Peyer's patch (tissue), 4 donors: ENCODE results near the gene DLGAP1. TPM values are rescaled to one million over a fixed set of nuclear protein-coding genes. Genes with fewer than 3 reads are reported as not detected.

Experiments
- DNase-seq, 3 donors: peaks; one replicate each; pipeline ENCODE4 v3.0.0-alpha.2; 2017 to 2019
- H3K27ac ChIP-seq, 4 donors: fragments of 200-600 bp; sonication (generic); one replicate each; pipeline ENCODE4 v1.5.1; 2016 to 2019
- H3K27me3 ChIP-seq, 2 donors: fragments of 200-600 bp; sonication (generic); one replicate each; pipeline ENCODE4 v1.5.1; 2019
- H3K36me3 ChIP-seq, 3 donors: fragments of 200-600 bp; sonication (generic); one replicate each; pipeline ENCODE4 v1.5.1; 2016 to 2019
- H3K4me1 ChIP-seq, 4 donors: fragments of 200-600 bp; sonication (generic); one replicate each; pipeline ENCODE4 v1.5.1; 2016 to 2019
- H3K4me3 ChIP-seq, 4 donors: fragments of 200-600 bp; sonication (generic); 1 replicate in 3 of 4; 2 replicates in 1 of 4; pipeline ENCODE4 v1.5.1; 2016 to 2019; ENCODE audit warnings: mild to moderate bottlenecking in 1 of 4
- H3K9me3 ChIP-seq, 4 donors: fragments of 200-600 bp; sonication (generic); one replicate each; pipeline ENCODE4 v1.5.1; 2016 to 2019; ENCODE audit warnings: mild to moderate bottlenecking in 1 of 4
- POLR2A ChIP-seq, 2 donors: fragments of 450-650 bp; IDR thresholded peaks; one replicate each; pipeline ENCODE4 v1.5.1; 2017; ENCODE audit warnings: antibody characterized with exemption in 2 of 2, mild to moderate bottlenecking in 2 of 2, moderate library complexity in 2 of 2
- total RNA-seq, 4 donors: library from RNA; depleted of rRNA; stranded (reverse); fragments of >200 nt; gene quantifications; one replicate each; pipeline ENCODE4 v1.1.0, GENCODE V29; 2016
- TF ChIP-seq, protein P1 (sequence below), 6 experiments: fragments of 450-650 bp in 4 of 6; fragments of 200-600 bp in 2 of 6; sonication (generic) in 1 of 6; IDR thresholded peaks; one replicate each; pipeline ENCODE4 v1.5.1; 2017 to 2019; ENCODE audit warnings: antibody characterized with exemption in 6 of 6, mild to moderate bottlenecking in 3 of 6, moderate library complexity in 1 of 6

DLGAP1 gene
- total RNA-seq, 4 donors from 2014 or later, result 0.53 to 4.1 (median 2.1) TPM

DNA sequence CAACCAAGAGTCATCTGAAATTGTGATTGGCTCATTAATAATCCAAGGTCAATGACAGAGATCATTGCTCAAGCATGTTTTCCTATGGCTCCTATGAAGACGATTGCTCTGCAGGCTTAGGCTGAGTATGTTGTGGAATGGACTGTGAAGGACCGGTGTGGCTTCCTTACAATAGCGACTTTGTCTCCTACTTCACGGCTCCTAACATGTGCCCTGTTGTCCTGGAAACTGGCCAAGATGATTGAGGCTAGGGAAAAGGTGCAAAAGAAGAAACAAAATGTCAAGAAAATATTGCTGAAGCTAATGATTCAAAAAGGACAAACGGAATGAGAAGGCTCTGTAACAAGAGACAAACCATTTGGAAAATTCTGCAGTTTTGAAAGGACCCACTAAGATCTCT is 24.3 kb downstream of the DLGAP1 start:
- H3K27ac ChIP-seq, result no peak overlapping the region
- DNase-seq, result no peak
- no peaks in the 10 kb centered on the region for H3K9me3 ChIP-seq
- TF ChIP-seq, protein P1, sequence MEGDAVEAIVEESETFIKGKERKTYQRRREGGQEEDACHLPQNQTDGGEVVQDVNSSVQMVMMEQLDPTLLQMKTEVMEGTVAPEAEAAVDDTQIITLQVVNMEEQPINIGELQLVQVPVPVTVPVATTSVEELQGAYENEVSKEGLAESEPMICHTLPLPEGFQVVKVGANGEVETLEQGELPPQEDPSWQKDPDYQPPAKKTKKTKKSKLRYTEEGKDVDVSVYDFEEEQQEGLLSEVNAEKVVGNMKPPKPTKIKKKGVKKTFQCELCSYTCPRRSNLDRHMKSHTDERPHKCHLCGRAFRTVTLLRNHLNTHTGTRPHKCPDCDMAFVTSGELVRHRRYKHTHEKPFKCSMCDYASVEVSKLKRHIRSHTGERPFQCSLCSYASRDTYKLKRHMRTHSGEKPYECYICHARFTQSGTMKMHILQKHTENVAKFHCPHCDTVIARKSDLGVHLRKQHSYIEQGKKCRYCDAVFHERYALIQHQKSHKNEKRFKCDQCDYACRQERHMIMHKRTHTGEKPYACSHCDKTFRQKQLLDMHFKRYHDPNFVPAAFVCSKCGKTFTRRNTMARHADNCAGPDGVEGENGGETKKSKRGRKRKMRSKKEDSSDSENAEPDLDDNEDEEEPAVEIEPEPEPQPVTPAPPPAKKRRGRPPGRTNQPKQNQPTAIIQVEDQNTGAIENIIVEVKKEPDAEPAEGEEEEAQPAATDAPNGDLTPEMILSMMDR (IDR thresholded peaks at IDR 0.05), result no peak
- TF ChIP-seq POLR2A (IDR thresholded peaks at IDR 0.05), result no peak
- H3K27me3 ChIP-seq, result no peaks in the 10 kb centered on the region
- no peaks in the 10 kb centered on the region for H3K36me3 ChIP-seq
- no peaks in the 10 kb centered on the region for H3K4me1 ChIP-seq
- H3K4me3 ChIP-seq, result no peak overlapping the region

DNA sequence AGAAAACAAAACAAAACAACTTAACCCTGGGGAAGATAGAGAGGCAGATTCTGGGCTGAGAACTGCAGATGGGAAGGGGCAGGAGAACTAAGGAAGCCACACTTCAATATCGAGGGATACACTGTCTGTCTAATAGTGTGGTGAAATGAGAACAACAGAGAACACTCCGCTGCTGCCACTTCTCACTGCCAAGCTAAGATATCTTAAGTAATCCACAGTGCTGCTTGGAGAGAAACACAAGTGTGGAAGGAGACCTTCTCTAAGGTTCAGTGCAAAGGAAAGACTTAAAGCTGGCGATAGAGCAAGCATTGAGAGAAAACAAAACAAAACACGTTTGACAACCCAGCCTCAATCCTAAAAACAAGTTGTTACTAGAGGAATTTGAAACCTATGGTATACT is 37.4 kb downstream of the DLGAP1 start:
- Histone ChIP-seq H3K27ac (no peak overlapping the region), H3K9me3 (no peaks in the 10 kb centered on the region), H3K4me3 (no peak overlapping the region), H3K4me1 (no peaks in the 10 kb centered on the region), H3K36me3 (no peaks in the 10 kb centered on the region), H3K27me3 (no peaks in the 10 kb centered on the region)
- TF ChIP-seq, protein P1 (IDR thresholded peaks at IDR 0.05), result no peak
- DNase-seq, result no peak

DNA sequence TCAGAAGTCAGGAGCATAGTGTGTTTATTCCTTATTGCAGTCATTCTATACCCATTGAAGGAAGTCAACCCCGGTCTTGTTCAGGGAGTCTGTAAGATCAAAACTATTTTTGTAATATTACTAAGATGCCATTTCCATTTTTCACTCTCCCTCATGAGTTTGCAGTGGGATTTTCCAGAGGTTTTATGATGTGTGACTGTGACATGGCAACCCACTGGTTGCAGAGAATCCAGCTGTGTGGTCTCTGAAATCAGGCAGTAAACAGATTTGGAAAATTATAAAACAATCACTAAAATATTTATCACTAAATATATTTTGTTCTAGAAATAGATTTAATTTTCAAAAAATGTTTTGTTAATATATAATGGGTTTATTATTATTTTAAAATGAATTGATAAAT is 38.1 kb downstream of the DLGAP1 start:
- Histone ChIP-seq H3K4me3 (no peak overlapping the region), H3K36me3 (no peaks in the 10 kb centered on the region), H3K9me3 (no peaks in the 10 kb centered on the region), H3K4me1 (no peaks in the 10 kb centered on the region), H3K27me3 (no peaks in the 10 kb centered on the region), H3K27ac (no peak overlapping the region)
- TF ChIP-seq, protein P1 (IDR thresholded peaks at IDR 0.05), result no peak
- TF ChIP-seq POLR2A (IDR thresholded peaks at IDR 0.05), result no peak
- DNase-seq, result no peak

DNA sequence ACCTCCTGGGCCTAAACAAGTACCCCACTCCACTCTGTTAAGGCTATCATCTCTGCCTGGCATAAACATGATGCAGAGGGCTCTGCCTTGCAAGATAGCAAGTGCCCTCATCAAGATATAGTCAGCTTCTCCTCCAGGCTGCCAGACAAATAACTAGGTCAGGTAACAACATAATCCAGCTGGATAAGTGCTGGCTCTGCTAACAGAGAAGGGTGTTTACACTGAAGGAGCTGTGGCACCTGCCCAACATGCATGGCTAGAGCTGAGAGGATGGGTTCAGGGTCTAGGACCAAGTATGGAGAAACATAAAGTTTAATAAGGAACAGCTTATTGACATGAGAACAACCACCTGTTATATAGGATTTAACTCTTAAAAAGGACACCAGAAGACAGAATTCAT is 42.8 kb downstream of the DLGAP1 start:
- DNase-seq, result no peak
- no peak overlapping the region for H3K4me3 ChIP-seq

DNA sequence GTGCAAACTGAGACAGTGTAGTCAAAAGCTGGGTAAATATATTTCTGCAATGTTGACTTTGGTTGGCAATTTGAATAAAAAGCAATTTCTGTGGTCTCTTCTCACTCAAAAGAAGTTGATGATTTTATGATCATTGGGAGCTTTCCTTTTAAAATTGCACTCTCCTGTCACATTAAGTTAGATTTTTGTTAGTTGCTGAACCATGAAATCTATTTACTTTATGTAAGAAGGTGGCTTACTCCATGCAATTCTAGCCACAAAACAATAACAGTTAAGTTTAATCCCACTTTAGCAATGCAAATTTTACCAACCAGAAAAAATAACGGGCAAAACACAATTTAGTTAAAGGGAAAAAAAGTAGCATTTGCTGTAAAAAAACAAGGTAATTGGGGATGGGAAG is 48.3 kb downstream of the DLGAP1 start:
- no peaks in the 10 kb centered on the region for H3K9me3 ChIP-seq

More for the DNA sequence above, 42.8 kb downstream of the DLGAP1 start:
- TF ChIP-seq, protein P1 (IDR thresholded peaks at IDR 0.05), result no peak
- TF ChIP-seq POLR2A (IDR thresholded peaks at IDR 0.05), result no peak
- Histone ChIP-seq H3K4me1 (no peaks in the 10 kb centered on the region), H3K9me3 (no peaks in the 10 kb centered on the region), H3K27ac (no peak overlapping the region), H3K27me3 (no peaks in the 10 kb centered on the region), H3K36me3 (no peaks in the 10 kb centered on the region)

More for the DNA sequence above, 48.3 kb downstream of the DLGAP1 start:
- no peak for DNase-seq
- H3K27me3 ChIP-seq, result no peaks in the 10 kb centered on the region
- H3K36me3 ChIP-seq, result no peaks in the 10 kb centered on the region
- H3K4me3 ChIP-seq, result no peak overlapping the region
- no peaks in the 10 kb centered on the region for H3K4me1 ChIP-seq
- TF ChIP-seq POLR2A (IDR thresholded peaks at IDR 0.05), result no peak
- TF ChIP-seq, protein P1 (IDR thresholded peaks at IDR 0.05), result no peak
- H3K27ac ChIP-seq, result no peak overlapping the region
